IPS DF 4.7 (cell line): ENCODE measurements around the gene BSND.

Source experiments
- DNase-seq: peaks from one replicate; pipeline ENCODE4 v3.0.0-alpha.2; 2013; ENCODE audit warnings: low spot score; ENCODE audit errors: extremely low read depth

The BSND gene

GRCh38 chr1:55060133-55060999 is 61.6 kb downstream of the BSND start:
- no peak for DNase-seq

GRCh38 chr1:55061000-55061705 is 62.4 kb downstream of the BSND start:
- DNase-seq = no peak
